IMR-90 (cell line): ENCODE measurements around the gene KITLG. TPM values are rescaled to one million over a fixed set of nuclear protein-coding genes. Genes with fewer than 3 reads are reported as not detected.

Experiments used
- ATAC-seq: fragments of 200-7000 bp; cut with Tn5 transposase; 2 replicates; pipeline ENCODE4 v1.9.1; 2020; ENCODE audit warnings: low read depth, mild to moderate bottlenecking, moderate library complexity
- BruUV-seq: library from RNA; stranded (reverse); fragments of 400-500 nt; replicated peaks from 2 replicates; lab custom pipeline; 2021; lab: Mats Ljungman, UMichigan
- CTCF ChIA-PET: fragments of 300-600 bp; formaldehyde crosslinking; extraction: SDS; loops from one replicate; lab custom pipeline; 2021; ENCODE audit warnings: antibody characterized with exemption; lab: Yijun Ruan, JAX
- POLR2A ChIA-PET: fragments of 300-600 bp; sonication (Branson Sonifier 250); formaldehyde crosslinking; loops from one replicate; lab custom pipeline; 2022; ENCODE audit warnings: antibody characterized with exemption; ENCODE audit not compliant: unreplicated experiment; lab: Charles Lee
- DNase-seq: peaks from one replicate; pipeline ENCODE4 v3.0.0; 2013
- H2AFZ ChIP-seq: replicated peaks from 2 replicates; pipeline ENCODE3; 2013; ENCODE audit warnings: low read length, mild to moderate bottlenecking; ENCODE audit not compliant: poor library complexity
- H2AK5ac ChIP-seq: 2 replicates; pipeline ENCODE4 v1.6.1; 2013; ENCODE audit warnings: low read depth, low read length, inconsistent platforms
- H2AK9ac ChIP-seq: replicated peaks from 2 replicates; pipeline ENCODE3; 2013; ENCODE audit warnings: mild to moderate bottlenecking, low read depth, low read length, moderate library complexity; ENCODE audit not compliant: poor library complexity
- H2BK120ac ChIP-seq: 2 replicates; pipeline ENCODE4 v1.6.1; 2013; ENCODE audit warnings: low read depth, low read length, inconsistent platforms
- H2BK15ac ChIP-seq: 3 replicates; pipeline ENCODE4 v1.6.1; 2013; ENCODE audit warnings: low read depth, low read length, inconsistent platforms
- H2BK20ac ChIP-seq: 2 replicates; pipeline ENCODE4 v1.6.1; 2013; ENCODE audit warnings: low read depth, mild to moderate bottlenecking, inconsistent platforms, low read length, moderate library complexity
- H2BK5ac ChIP-seq: 2 replicates; pipeline ENCODE4 v1.6.1; 2013; ENCODE audit warnings: mild to moderate bottlenecking, low read depth, low read length, inconsistent platforms; ENCODE audit not compliant: poor library complexity, severe bottlenecking
- H3K14ac ChIP-seq: replicated peaks from 2 replicates; pipeline ENCODE4 v1.6.1; 2013; ENCODE audit warnings: low read depth, low read length, inconsistent platforms
- H3K18ac ChIP-seq: 2 replicates; pipeline ENCODE4 v1.6.1; 2013; ENCODE audit warnings: low read depth, low read length, control low read depth
- H3K23ac ChIP-seq: 2 replicates; pipeline ENCODE4 v1.6.1; 2013; ENCODE audit warnings: low read depth, low read length, inconsistent platforms
- H3K27ac ChIP-seq: 2 replicates; pipeline ENCODE4 v1.5.1; 2013; ENCODE audit warnings: mild to moderate bottlenecking, control low read depth, low read length; ENCODE audit not compliant: insufficient read depth
- H3K27me3 ChIP-seq: 2 replicates; pipeline ENCODE4 v1.6.1; 2013; ENCODE audit warnings: low read length; ENCODE audit not compliant: control insufficient read depth, insufficient read depth
- H3K36me3 ChIP-seq: 2 replicates; pipeline ENCODE4 v1.6.1; 2013; ENCODE audit warnings: low read length, mixed read lengths; ENCODE audit not compliant: control insufficient read depth, insufficient read depth
- H3K4ac ChIP-seq: 2 replicates; pipeline ENCODE4 v1.6.1; 2013; ENCODE audit warnings: low read depth, low read length, inconsistent platforms
- H3K4me1 ChIP-seq: 2 replicates; pipeline ENCODE4 v1.6.1; 2013; ENCODE audit warnings: low read length, mixed read lengths; ENCODE audit not compliant: control insufficient read depth, insufficient read depth
- H3K4me2 ChIP-seq: 2 replicates; pipeline ENCODE4 v1.6.1; 2013; ENCODE audit warnings: low read depth, mild to moderate bottlenecking, control low read depth, low read length, moderate library complexity
- H3K4me3 ChIP-seq: 2 replicates; pipeline ENCODE4 v1.5.1; 2013; ENCODE audit warnings: low read depth, mild to moderate bottlenecking, control low read depth, low read length, moderate library complexity; ENCODE audit not compliant: insufficient read depth
- H3K56ac ChIP-seq: 2 replicates; pipeline ENCODE4 v1.6.1; 2013; ENCODE audit warnings: low read length, inconsistent platforms; ENCODE audit not compliant: insufficient read depth; ENCODE audit errors: extremely low read depth
- H3K79me1 ChIP-seq, 2 experiments: 2 replicates each; pipeline ENCODE4 v1.6.1; 2013; ENCODE audit warnings: low read length in 2 of 2, inconsistent platforms in 1 of 2, low read depth in 1 of 2
- H3K9ac ChIP-seq: 2 replicates; pipeline ENCODE4 v1.6.1; 2013; ENCODE audit warnings: low read depth, low read length, control low read depth
- H3K9me1 ChIP-seq: 2 replicates; pipeline ENCODE4 v1.6.1; 2013; ENCODE audit warnings: low read length, inconsistent platforms; ENCODE audit not compliant: insufficient read depth
- H3K9me3 ChIP-seq: 2 replicates; pipeline ENCODE4 v1.6.1; 2013; ENCODE audit warnings: low read length; ENCODE audit not compliant: control insufficient read depth, insufficient read depth
- H4K20me1 ChIP-seq: 2 replicates; pipeline ENCODE4 v1.6.1; 2013; ENCODE audit warnings: low read length, inconsistent platforms; ENCODE audit not compliant: insufficient read depth
- H4K5ac ChIP-seq: 2 replicates; pipeline ENCODE4 v1.6.1; 2013; ENCODE audit warnings: mild to moderate bottlenecking, low read depth, low read length, control low read depth
- H4K8ac ChIP-seq, 2 experiments: 2 replicates each; pipeline ENCODE4 v1.6.1; 2013; ENCODE audit warnings: low read depth in 2 of 2, low read length in 2 of 2, control low read depth in 1 of 2, inconsistent platforms in 1 of 2
- H4K91ac ChIP-seq: 2 replicates; pipeline ENCODE4 v1.6.1; 2013; ENCODE audit warnings: low read depth, low read length, inconsistent platforms; ENCODE audit not compliant: insufficient read depth
- BHLHE40 ChIP-seq: fragments of 150-350 bp; IDR thresholded peaks from 2 replicates; pipeline ENCODE4 v1.6.1; 2016; ENCODE audit warnings: mild to moderate bottlenecking, low read depth, low read length
- CEBPB ChIP-seq: IDR thresholded peaks from 2 replicates; pipeline ENCODE4 v1.6.1; 2012; ENCODE audit warnings: low read depth, low read length, improper control_type of control experiment
- CHD1 ChIP-seq: IDR thresholded peaks from 2 replicates; pipeline ENCODE4 v1.6.1; 2012; ENCODE audit warnings: low read depth, low read length, improper control_type of control experiment
- CTCF ChIP-seq: conservative IDR thresholded peaks from 2 replicates; pipeline ENCODE4 v1.5.1; 2012; ENCODE audit warnings: mild to moderate bottlenecking, low read depth, low read length, improper control_type of control experiment
- ELK1 ChIP-seq: fragments of 150-350 bp; IDR thresholded peaks from 2 replicates; pipeline ENCODE4 v1.6.1; 2016; ENCODE audit warnings: low read depth, mild to moderate bottlenecking, low read length, moderate library complexity, borderline replicate concordance
- FOS ChIP-seq: fragments of 150-350 bp; IDR thresholded peaks from 2 replicates; pipeline ENCODE4 v1.6.1; 2016; ENCODE audit warnings: low read depth, low read length
- MAFK ChIP-seq: IDR thresholded peaks from 2 replicates; pipeline ENCODE4 v1.6.1; 2012; ENCODE audit warnings: low read depth, low read length, improper control_type of control experiment
- MAZ ChIP-seq: IDR thresholded peaks from 2 replicates; pipeline ENCODE4 v1.6.1; 2012; ENCODE audit warnings: low read depth, mild to moderate bottlenecking, low read length, improper control_type of control experiment, moderate library complexity, borderline replicate concordance
- MXI1 ChIP-seq: IDR thresholded peaks from 2 replicates; pipeline ENCODE4 v1.6.1; 2012; ENCODE audit warnings: low read depth, mild to moderate bottlenecking, low read length, moderate library complexity, borderline replicate concordance
- NFE2L2 ChIP-seq: fragments of 150-350 bp; IDR thresholded peaks from 2 replicates; pipeline ENCODE4 v1.6.1; 2016; ENCODE audit warnings: low read depth, mild to moderate bottlenecking, low read length
- POLR2A ChIP-seq: IDR thresholded peaks from 2 replicates; pipeline ENCODE4 v1.6.1; 2012; ENCODE audit warnings: mild to moderate bottlenecking, low read depth, low read length
- RAD21 ChIP-seq: IDR thresholded peaks from 2 replicates; pipeline ENCODE4 v1.6.1; 2012; ENCODE audit warnings: low read length, improper control_type of control experiment
- RCOR1 ChIP-seq: IDR thresholded peaks from 2 replicates; pipeline ENCODE4 v1.6.1; 2012; ENCODE audit warnings: mild to moderate bottlenecking, low read length, improper control_type of control experiment; ENCODE audit not compliant: insufficient replicate concordance
- RFX5 ChIP-seq: IDR thresholded peaks from 2 replicates; pipeline ENCODE4 v1.8.0; 2012; ENCODE audit warnings: low read depth, mild to moderate bottlenecking, low read length, moderate library complexity
- SMC3 ChIP-seq: fragments of 150-350 bp; IDR thresholded peaks from 2 replicates; pipeline ENCODE4 v1.6.1; 2016; ENCODE audit warnings: low read depth, mild to moderate bottlenecking, antibody characterized with exemption, low read length, moderate library complexity
- USF2 ChIP-seq: fragments of 150-350 bp; IDR thresholded peaks from 2 replicates; pipeline ENCODE4 v1.6.1; 2017; ENCODE audit warnings: mild to moderate bottlenecking, antibody characterized with exemption, low read length, low read depth
- WGBS, 2 experiments: methylation state at CpG; one replicate each; pipeline versions ENCODE4 v1.1.5 to v1.1.7; 2013; ENCODE audit warnings: missing lambda C conversion rate in 2 of 2; ENCODE audit not compliant: insufficient read length in 1 of 2; ENCODE audit errors: extremely low coverage in 2 of 2; 5-methylcytosine and 5-hydroxymethylcytosine counted together
- dilution Hi-C: fragments of 300-500 bp; cut with HindIII; formaldehyde crosslinking; loops from one replicate; pipeline ENCODE4 v1.14.3; 2018; ENCODE audit warnings: low sequenced_read_pairs; ENCODE audit not compliant: unreplicated experiment
- in situ Hi-C: fragments of 300-500 bp; cut with MboI; formaldehyde crosslinking; loops from 3 replicates; pipeline ENCODE4 v1.14.3; 2019; ENCODE audit warnings: low sequenced_read_pairs, inconsistent platforms, mixed read lengths
- intact Hi-C: fragments of 100-400 bp; cut with micrococcal nuclease; formaldehyde crosslinking; loops from 2 replicates; pipeline ENCODE4 v1.10.0; 2022
- polyA plus RNA-seq, 3 experiments: library from polyadenylated mRNA; depleted of rRNA; stranded (reverse); fragments of >200 nt; gene quantifications; 2 replicates each; pipeline ENCODE4 v1.2.3, GENCODE V29; 2012; ENCODE audit warnings: low replicate concordance in 1 of 3
- total RNA-seq: library from RNA; depleted of rRNA; stranded (reverse); fragments of >200 nt; gene quantifications from 2 replicates; pipeline ENCODE4 v1.2.3, GENCODE V29; 2012

The KITLG gene
- total and polyA plus RNA-seq, 2 of the 4 experiments (the other 2 are of a cell fraction), result 14.5 to 87.5 TPM

- Histone ChIP-seq H4K20me1 (no peaks in the 10 kb centered on the region), H3K4ac (no peak overlapping the region), H3K9ac (no peak overlapping the region), H4K5ac (no peak overlapping the region), H3K79me1 (peaks cover 16 to 33% of the 10 kb centered on the region in 2 experiments), H2AK9ac (no peak overlapping the region), H3K23ac (no peak overlapping the region), H2BK15ac (no peak overlapping the region), H4K91ac (no peak overlapping the region), H2AK5ac (no peak overlapping the region), H3K18ac (no peak overlapping the region; the same call in 1 of the 2 replicates), H3K4me1 (no peaks in the 10 kb centered on the region), H3K4me2 (no peak overlapping the region), H3K9me3 (no peaks in the 10 kb centered on the region), H3K36me3 (peaks cover 3% of the 10 kb centered on the region; the same call in 1 of the 2 replicates), H3K4me3 (no peak overlapping the region), H3K14ac (no peak overlapping the region), H3K27ac (no peak overlapping the region), H3K27me3 (no peaks in the 10 kb centered on the region), H2BK5ac (no peak overlapping the region), H3K9me1 (no peaks in the 10 kb centered on the region), H3K56ac (no peak overlapping the region), H2BK120ac (no peak overlapping the region), H4K8ac (no peak overlapping the region), H2AFZ (no peak overlapping the region), H2BK20ac (no peak overlapping the region)
- dilution Hi-C loops, result no loop called here
- ATAC-seq, result peak; percentile 29; the same call in 1 of the 2 replicates
- ChIA-PET POLR2A (no interaction called here), CTCF (no interaction called here)
- WGBS, 2 experiments, result no CpG with 5 or more reads among the region's 1 CpG
- no peak for TF ChIP-seq MAZ
- no peak for TF ChIP-seq CEBPB
- no peak for TF ChIP-seq BHLHE40
- TF ChIP-seq ELK1, result no peak
- TF ChIP-seq POLR2A, result no peak
- no peak for TF ChIP-seq RCOR1
- no peak for TF ChIP-seq MXI1
- TF ChIP-seq CTCF, result no peak
- no peak for TF ChIP-seq RFX5
- no peak for TF ChIP-seq NFE2L2
- TF ChIP-seq FOS, result no peak
- TF ChIP-seq RAD21, result no peak
- no peak for TF ChIP-seq MAFK
- TF ChIP-seq CHD1, result no peak
- TF ChIP-seq USF2, result no peak
- TF ChIP-seq SMC3, result no peak
- DNase-seq, result no peak
- intact Hi-C loops, result no loop called here
- BruUV-seq, result no TSS peak
- in situ Hi-C loops, result no loop called here
Observed at GRCh38 chr12:88530868-88531267, 49.4 kb downstream of the KITLG start.
